GM23338 (cell line): ENCODE data around the gene KCTD19. TPM values are rescaled to one million over a fixed set of nuclear protein-coding genes. Genes with fewer than 3 reads are reported as not detected.

Experiments used
- ATAC-seq: fragments of 200-7000 bp; cut with Tn5 transposase; 3 replicates; pipeline ENCODE4 v1.9.1; 2020
- DNase-seq: peaks from one replicate; pipeline ENCODE4 v3.0.0-alpha.2; 2015; ENCODE audit warnings: low spot score
- H2AFZ ChIP-seq: fragments of 200-600 bp; sonication (generic); 2 replicates; pipeline ENCODE4 v1.8.0; 2016; ENCODE audit warnings: antibody characterized with exemption, mild to moderate bottlenecking, moderate library complexity
- H3F3A ChIP-seq: fragments of 200-600 bp; sonication (generic); replicated peaks from 2 replicates; pipeline ENCODE4 v1.8.0; 2017; ENCODE audit warnings: antibody characterized with exemption, mixed run types, low read depth
- H3K27ac ChIP-seq: fragments of 200-600 bp; sonication (generic); 2 replicates; pipeline ENCODE4 v1.6.1; 2016; ENCODE audit warnings: low read depth
- H3K27me3 ChIP-seq: fragments of 200-600 bp; sonication (generic); 2 replicates; pipeline ENCODE4 v1.8.0; 2016; ENCODE audit warnings: mild to moderate bottlenecking, mixed run types, moderate library complexity; ENCODE audit not compliant: insufficient read depth
- H3K36me3 ChIP-seq: fragments of 200-600 bp; sonication (generic); 2 replicates; pipeline ENCODE4 v1.8.0; 2016; ENCODE audit warnings: mild to moderate bottlenecking; ENCODE audit not compliant: insufficient read depth
- H3K4me1 ChIP-seq: fragments of 200-600 bp; sonication (generic); 2 replicates; pipeline ENCODE4 v1.8.0; 2016; ENCODE audit warnings: mild to moderate bottlenecking, moderate library complexity; ENCODE audit not compliant: insufficient read depth
- H3K4me2 ChIP-seq: fragments of 200-600 bp; sonication (generic); 2 replicates; pipeline ENCODE4 v1.7.1; 2017; ENCODE audit warnings: mixed run types
- H3K4me3 ChIP-seq: fragments of 200-600 bp; sonication (generic); 2 replicates; pipeline ENCODE4 v1.6.1; 2016; ENCODE audit warnings: mixed run types
- H3K79me2 ChIP-seq: fragments of 200-600 bp; sonication (generic); replicated peaks from 2 replicates; pipeline ENCODE4 v1.8.0; 2017; ENCODE audit warnings: mild to moderate bottlenecking; ENCODE audit not compliant: insufficient read depth
- H3K9me2 ChIP-seq: fragments of 200-600 bp; sonication (generic); 2 replicates; pipeline ENCODE4 v1.8.0; 2017; ENCODE audit not compliant: insufficient read depth
- H4K20me1 ChIP-seq: fragments of 200-600 bp; sonication (generic); replicated peaks from 2 replicates; pipeline ENCODE4 v1.8.0; 2017; ENCODE audit warnings: mild to moderate bottlenecking; ENCODE audit not compliant: insufficient read depth
- H3K27ac Mint-ChIP-seq: 2 replicates; pipeline ENCODE4 v1.8.0; 2020; ENCODE audit warnings: inconsistent platforms, mild to moderate bottlenecking, moderate library complexity, mixed read lengths
- H3K27me3 Mint-ChIP-seq: 3 replicates; pipeline ENCODE4 v1.8.0; 2022; ENCODE audit warnings: low read depth, mild to moderate bottlenecking, moderate library complexity, mixed read lengths, inconsistent platforms; ENCODE audit not compliant: insufficient read depth, poor library complexity
- H3K36me3 Mint-ChIP-seq: 3 replicates; pipeline ENCODE4 v1.8.0; 2021; ENCODE audit warnings: low read depth, mild to moderate bottlenecking, inconsistent platforms, moderate library complexity, mixed read lengths
- H3K4me1 Mint-ChIP-seq: 3 replicates; pipeline ENCODE4 v1.8.0; 2020; ENCODE audit warnings: mild to moderate bottlenecking, inconsistent platforms, mixed read lengths
- H3K4me3 Mint-ChIP-seq: 3 replicates; pipeline ENCODE4 v1.8.0; 2021; ENCODE audit warnings: moderate library complexity, mild to moderate bottlenecking, inconsistent platforms, mixed read lengths
- H3K9me3 Mint-ChIP-seq: 3 replicates; pipeline ENCODE4 v1.8.0; 2020; ENCODE audit warnings: moderate library complexity, mild to moderate bottlenecking, inconsistent platforms, mixed read lengths
- CREB1 ChIP-seq: fragments of 250-450 bp; sonication (Bioruptor Pico); IDR thresholded peaks from 2 replicates; pipeline ENCODE4 v1.5.0; 2020; ENCODE audit warnings: low read depth, mild to moderate bottlenecking, moderate library complexity
- CTCF ChIP-seq, 2 experiments: fragments of 200-600 bp in 1 of 2; sonication (generic) in 1 of 2; conservative IDR thresholded peaks; 2 replicates each; pipeline versions ENCODE4 v1.5.1 to v1.6.1; 2016 to 2017; ENCODE audit warnings: antibody characterized with exemption in 2 of 2, low read depth in 2 of 2, mild to moderate bottlenecking in 2 of 2, moderate library complexity in 1 of 2
- ETS1 ChIP-seq: IDR thresholded peaks from 2 replicates; pipeline ENCODE4 v1.6.1; 2016; ENCODE audit warnings: antibody characterized with exemption
- EZH2 ChIP-seq: fragments of 200-600 bp; sonication (generic); IDR thresholded peaks from one replicate; pipeline ENCODE4 v1.8.0; 2017; ENCODE audit warnings: antibody characterized with exemption, mild to moderate bottlenecking, low read depth; ENCODE audit not compliant: unreplicated experiment
- EZH2phosphoT487 ChIP-seq: fragments of 200-600 bp; sonication (generic); IDR thresholded peaks from one replicate; pipeline ENCODE4 v1.8.1; 2018; ENCODE audit warnings: antibody characterized with exemption; ENCODE audit not compliant: unreplicated experiment
- JUNB ChIP-seq: IDR thresholded peaks from one replicate; pipeline ENCODE4 v1.6.1; 2016; ENCODE audit warnings: antibody characterized with exemption; ENCODE audit not compliant: unreplicated experiment
- NANOG ChIP-seq: IDR thresholded peaks from 2 replicates; pipeline ENCODE4 v1.6.1; 2016; ENCODE audit warnings: antibody characterized with exemption, borderline replicate concordance
- POLR2AphosphoS5 ChIP-seq: IDR thresholded peaks from 2 replicates; pipeline ENCODE4 v1.6.1; 2016; ENCODE audit warnings: antibody characterized with exemption, low read depth
- REST ChIP-seq: IDR thresholded peaks from one replicate; pipeline ENCODE4 v1.6.1; 2018; ENCODE audit warnings: antibody characterized with exemption; ENCODE audit not compliant: unreplicated experiment
- STAT1 ChIP-seq: IDR thresholded peaks from one replicate; pipeline ENCODE4 v1.6.1; 2016; ENCODE audit warnings: antibody characterized with exemption; ENCODE audit not compliant: unreplicated experiment
- ZNF114 ChIP-seq: fragments of 250-450 bp; sonication (Bioruptor Pico); IDR thresholded peaks from 2 replicates; pipeline ENCODE4 v1.5.0; 2020; ENCODE audit warnings: mild to moderate bottlenecking, moderate library complexity
- ZNF331 ChIP-seq: fragments of 250-450 bp; sonication (Bioruptor Pico); IDR thresholded peaks from 2 replicates; pipeline ENCODE4 v1.5.0; 2020; ENCODE audit warnings: low read depth, mild to moderate bottlenecking, moderate library complexity
- ZNF462 ChIP-seq: fragments of 250-450 bp; sonication (Bioruptor Pico); IDR thresholded peaks from 2 replicates; pipeline ENCODE4 v1.5.0; 2020; ENCODE audit warnings: mild to moderate bottlenecking, moderate library complexity
- polyA plus RNA-seq: library from polyadenylated mRNA; unstranded; fragments of >200 nt; fragmentation: Nextera tagmentation; extraction: Ambion mirVana; gene quantifications from 2 replicates; pipeline ENCODE4 v1.2.1, GENCODE V29; 2016
- total RNA-seq: library from RNA; depleted of rRNA; stranded (reverse); fragments of >200 nt; shearing (Covaris generic); gene quantifications from 2 replicates; pipeline ENCODE4 v1.2.3, GENCODE V29; 2014

Gene KCTD19
- total and polyA plus RNA-seq, 2 experiments from 2014 or later = 0.31 to 0.65 TPM

- no peaks in the 10 kb centered on the region for H3K9me2 ChIP-seq
- no peak overlapping the region for H2AFZ ChIP-seq
- Mint-ChIP-seq H3K4me1 (peaks cover 2% of the 10 kb centered on the region), H3K36me3 (peaks cover 5% of the 10 kb centered on the region; the same call in 2 of the 3 replicates), H3K9me3 (no peaks in the 10 kb centered on the region), H3K27me3 (peaks cover 6% of the 10 kb centered on the region), H3K4me3 (peak overlapping the region; percentile 62; the same call in 2 of the 3 replicates), H3K27ac (no peak overlapping the region)
- TF ChIP-seq CTCF (conservative IDR thresholded peaks at IDR 0.05; ENCODE audit: low read depth in 2 of 2) (no peak), CREB1 (CRISPR knock-in tag) (no peak), STAT1 (no peak), NANOG (no peak), ZNF462 (CRISPR knock-in tag) (no peak), EZH2phosphoT487 (no peak), EZH2 (no peak), JUNB (no peak), REST (no peak), ZNF114 (CRISPR knock-in tag) (no peak), ETS1 (no peak), POLR2AphosphoS5 (no peak), ZNF331 (CRISPR knock-in tag) (no peak)
- H3K27ac ChIP-seq = no peak overlapping the region
- H4K20me1 ChIP-seq = no peaks in the 10 kb centered on the region
- peaks cover 5% of the 10 kb centered on the region; the same call in 1 of the 2 replicates for H3K4me1 ChIP-seq
- no peak overlapping the region for H3K4me3 ChIP-seq
- H3K79me2 ChIP-seq = no peaks in the 10 kb centered on the region
- no peaks in the 10 kb centered on the region for H3K36me3 ChIP-seq
- H3K27me3 ChIP-seq = peaks cover 13% of the 10 kb centered on the region
- no peak for DNase-seq
- ATAC-seq = no peak
- no peaks in the 10 kb centered on the region for H3F3A ChIP-seq
- no peak overlapping the region for H3K4me2 ChIP-seq
Measured at GRCh38 chr16:67280090-67281015, 46.2 kb downstream of the KCTD19 start.
